ENCODE results near the gene SPINK4.

The SPINK4 gene

DNA sequence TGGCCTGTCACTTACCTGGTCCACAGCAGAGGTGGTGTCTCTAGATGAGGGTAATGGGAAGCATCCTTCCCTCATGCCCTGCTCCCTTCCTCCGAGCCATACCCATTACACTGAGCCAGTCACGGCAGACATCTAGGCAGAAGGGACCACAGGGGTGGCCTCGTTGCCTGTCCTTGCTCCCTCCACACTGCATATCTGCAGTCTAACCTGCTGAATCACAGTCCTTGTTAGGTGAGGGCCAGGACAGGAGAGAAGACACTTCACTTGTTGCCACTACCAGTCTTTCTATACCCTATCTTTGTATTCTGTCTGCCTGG lies 18.4 kb upstream of the SPINK4 start:
- no peak overlapping the region for H3K4me3 ChIP-seq (replicated peaks; ENCODE audit: low read depth, low read length)
- TF ChIP-seq, protein P1, sequence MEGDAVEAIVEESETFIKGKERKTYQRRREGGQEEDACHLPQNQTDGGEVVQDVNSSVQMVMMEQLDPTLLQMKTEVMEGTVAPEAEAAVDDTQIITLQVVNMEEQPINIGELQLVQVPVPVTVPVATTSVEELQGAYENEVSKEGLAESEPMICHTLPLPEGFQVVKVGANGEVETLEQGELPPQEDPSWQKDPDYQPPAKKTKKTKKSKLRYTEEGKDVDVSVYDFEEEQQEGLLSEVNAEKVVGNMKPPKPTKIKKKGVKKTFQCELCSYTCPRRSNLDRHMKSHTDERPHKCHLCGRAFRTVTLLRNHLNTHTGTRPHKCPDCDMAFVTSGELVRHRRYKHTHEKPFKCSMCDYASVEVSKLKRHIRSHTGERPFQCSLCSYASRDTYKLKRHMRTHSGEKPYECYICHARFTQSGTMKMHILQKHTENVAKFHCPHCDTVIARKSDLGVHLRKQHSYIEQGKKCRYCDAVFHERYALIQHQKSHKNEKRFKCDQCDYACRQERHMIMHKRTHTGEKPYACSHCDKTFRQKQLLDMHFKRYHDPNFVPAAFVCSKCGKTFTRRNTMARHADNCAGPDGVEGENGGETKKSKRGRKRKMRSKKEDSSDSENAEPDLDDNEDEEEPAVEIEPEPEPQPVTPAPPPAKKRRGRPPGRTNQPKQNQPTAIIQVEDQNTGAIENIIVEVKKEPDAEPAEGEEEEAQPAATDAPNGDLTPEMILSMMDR (IDR thresholded peaks at IDR 0.05; ENCODE audit: low read depth, low read length, missing control alignments): no peak

DNA sequence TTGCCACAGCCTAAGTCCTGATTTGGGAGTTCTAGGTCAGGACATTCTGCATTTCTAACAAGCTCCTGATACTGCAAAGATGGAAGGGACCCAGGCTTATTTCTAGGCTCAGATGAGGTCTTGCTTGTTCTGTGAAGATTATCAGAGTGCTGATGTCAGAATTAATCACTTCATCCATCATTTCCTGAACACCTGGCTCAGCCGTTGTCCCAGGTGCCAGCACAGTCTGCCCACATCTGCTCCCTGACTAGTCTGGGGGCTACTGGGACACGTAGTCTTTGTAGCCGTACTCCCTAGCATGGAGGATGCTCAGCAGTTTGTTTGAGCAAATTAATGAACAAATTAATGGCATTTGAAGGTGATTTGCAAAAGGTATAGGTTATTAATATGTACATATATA lies 17.9 kb upstream of the SPINK4 start:
- no peak for DNase-seq (ENCODE audit: extremely low read depth, low read depth)
- TF ChIP-seq, protein P1 (IDR thresholded peaks at IDR 0.05; ENCODE audit: low read depth, low read length, missing control alignments): no peak
- no peak overlapping the region for H3K4me3 ChIP-seq (replicated peaks; ENCODE audit: low read depth, low read length)

More for the DNA sequence above, 18.4 kb upstream of the SPINK4 start:
- no peak for DNase-seq (ENCODE audit: extremely low read depth, low read depth)

DNA sequence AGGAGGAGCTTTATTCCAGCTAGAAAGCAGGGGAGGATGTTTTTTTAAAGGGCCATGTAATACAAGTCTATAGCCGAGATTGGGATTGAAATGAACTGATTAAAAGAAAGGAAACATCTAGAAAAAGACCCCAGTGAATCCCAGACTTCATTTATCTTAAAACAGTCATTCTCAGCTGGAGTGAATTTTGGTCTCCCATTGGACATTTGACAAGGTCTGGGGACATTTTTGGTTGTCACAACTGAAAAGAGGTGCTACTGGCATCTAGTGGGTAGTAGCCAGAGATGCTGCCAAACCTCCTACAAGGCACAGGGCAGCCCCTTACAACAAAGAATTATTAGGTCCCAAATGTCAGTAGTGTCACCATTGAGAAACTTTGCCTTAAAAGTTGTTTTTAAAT lies 16.3 kb upstream of the SPINK4 start:
- TF ChIP-seq, protein P1 (IDR thresholded peaks at IDR 0.05; ENCODE audit: low read depth, low read length, missing control alignments): no peak
- no peak for DNase-seq (ENCODE audit: extremely low read depth, low read depth)
- no peak overlapping the region for H3K4me3 ChIP-seq (replicated peaks; ENCODE audit: low read depth, low read length)

DNA sequence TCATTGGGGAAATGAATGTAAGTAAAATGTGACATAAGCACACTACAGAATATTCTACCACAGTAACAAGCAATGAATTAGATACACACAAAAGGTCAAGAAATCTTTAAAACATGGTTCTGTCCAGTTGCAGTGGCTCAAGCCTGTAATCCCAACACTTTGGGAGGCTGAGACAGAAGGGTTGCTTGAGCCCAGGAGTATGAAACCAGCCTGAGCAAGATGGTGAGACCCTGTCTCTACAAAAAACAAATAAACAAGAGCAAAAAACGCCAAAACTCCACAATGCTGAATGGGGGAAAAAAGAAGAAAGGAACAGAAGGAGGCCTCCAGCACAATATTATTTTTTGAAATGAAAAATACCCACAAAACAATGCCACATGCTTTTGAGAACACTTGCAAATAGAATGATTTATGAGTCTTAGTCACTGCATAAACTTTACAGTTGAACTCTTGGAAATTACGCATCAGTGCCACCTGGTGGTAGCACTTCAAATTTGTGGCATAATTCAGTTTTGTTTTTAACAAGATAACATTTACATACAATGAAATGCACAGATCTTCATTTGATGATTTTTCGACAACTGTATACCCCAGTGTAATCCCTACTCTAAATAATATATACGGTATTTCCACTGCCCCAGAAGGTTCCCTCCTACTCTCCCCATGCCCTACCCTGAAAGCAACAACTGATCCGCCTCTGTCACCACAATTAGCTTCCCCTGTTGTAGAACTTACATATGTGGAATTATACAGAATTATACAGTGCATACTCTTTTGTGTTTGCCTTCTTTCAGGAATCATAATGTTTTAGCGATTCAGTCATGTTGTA lies 14.4 kb upstream of the SPINK4 start:
- TF ChIP-seq, protein P1 (IDR thresholded peaks at IDR 0.05; ENCODE audit: low read depth, low read length, missing control alignments): peak; percentile 55
- H3K4me3 ChIP-seq (replicated peaks; ENCODE audit: low read depth, low read length): no peak overlapping the region
- peak; percentile 75 for DNase-seq (ENCODE audit: extremely low read depth, low read depth)

DNA sequence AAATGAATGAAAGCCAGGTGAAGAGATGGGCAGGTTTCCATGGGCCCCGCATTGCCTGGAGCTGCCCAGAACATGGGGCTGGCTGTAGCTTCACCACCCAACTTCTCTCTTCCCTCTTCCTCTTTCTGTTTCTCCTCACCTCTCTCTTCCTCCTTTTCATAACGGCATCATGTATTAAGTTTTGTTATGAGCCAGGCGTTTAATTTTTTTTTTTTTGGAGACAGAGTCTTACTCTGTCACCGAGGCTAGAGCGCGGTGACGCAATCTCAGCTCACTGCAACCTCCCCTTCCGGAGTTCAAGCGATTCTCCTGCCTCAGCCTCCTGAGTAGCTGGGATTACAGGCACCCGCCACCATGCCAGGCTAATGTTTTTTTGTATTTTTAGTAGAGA lies 13.0 kb upstream of the SPINK4 start:
- TF ChIP-seq, protein P1 (IDR thresholded peaks at IDR 0.05; ENCODE audit: low read depth, low read length, missing control alignments): no peak
- no peak for DNase-seq (ENCODE audit: extremely low read depth, low read depth)
- H3K4me3 ChIP-seq (replicated peaks; ENCODE audit: low read depth, low read length): no peak overlapping the region

DNA sequence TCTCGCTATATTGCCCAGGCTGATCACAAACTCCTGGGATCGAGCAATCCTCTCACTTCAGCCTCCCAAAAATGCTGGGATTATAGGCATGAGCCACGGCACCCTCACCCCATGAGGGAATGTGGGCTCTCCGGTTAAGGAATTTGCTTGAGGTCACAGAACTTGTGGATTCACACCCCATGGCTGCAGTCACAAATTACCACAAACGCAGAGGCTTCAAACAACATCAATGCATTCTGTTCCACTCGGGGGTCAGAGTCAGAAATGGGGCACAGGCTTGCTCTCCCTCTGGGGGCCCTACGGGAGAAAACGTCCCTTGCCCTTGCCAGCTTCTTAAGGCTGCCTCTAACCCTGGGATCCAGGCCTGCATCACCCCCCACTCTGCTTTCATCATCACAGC lies 12.2 kb upstream of the SPINK4 start:
- H3K4me3 ChIP-seq (replicated peaks; ENCODE audit: low read depth, low read length): no peak overlapping the region
- DNase-seq (ENCODE audit: extremely low read depth, low read depth): no peak
- TF ChIP-seq, protein P1 (IDR thresholded peaks at IDR 0.05; ENCODE audit: low read depth, low read length, missing control alignments): no peak

DNA sequence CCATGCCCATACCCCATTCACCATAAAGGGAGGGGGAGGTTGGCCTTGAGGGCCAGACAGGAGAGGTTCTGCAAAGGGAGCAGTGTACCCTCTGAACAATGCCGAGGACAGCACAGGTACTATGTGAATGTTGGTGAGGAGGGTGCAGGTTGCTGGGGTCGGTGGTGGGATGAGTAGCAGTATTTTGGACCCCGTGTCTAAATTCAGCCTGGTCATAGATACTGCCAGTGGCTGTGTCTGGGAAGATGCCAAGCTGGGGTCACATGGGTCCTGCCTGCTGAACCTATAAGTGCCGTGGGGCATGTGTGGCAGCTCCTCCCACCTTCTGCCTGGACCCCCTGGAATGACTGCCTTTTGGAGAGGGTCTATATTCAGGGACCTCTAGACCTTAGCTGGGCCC lies 11.4 kb upstream of the SPINK4 start:
- DNase-seq (ENCODE audit: extremely low read depth, low read depth): no peak
- TF ChIP-seq, protein P1 (IDR thresholded peaks at IDR 0.05; ENCODE audit: low read depth, low read length, missing control alignments): no peak
- no peak overlapping the region for H3K4me3 ChIP-seq (replicated peaks; ENCODE audit: low read depth, low read length)
